HepG2 (cell line): ENCODE data around the gene ATP11A. TPM values are rescaled to one million over a fixed set of nuclear protein-coding genes. Genes with fewer than 3 reads are reported as not detected.
A peak's percentile ranks its signal among the peaks of the same experiment; 100 is the strongest.

ENCODE experiments used
- ADNP ChIP-seq: sonication (generic); formaldehyde crosslinking; IDR thresholded peaks from 2 replicates; pipeline ENCODE4 v1.4.0; 2020; ENCODE audit warnings: missing genetic modification reagents
- ATF1 ChIP-seq: IDR thresholded peaks from 2 replicates; pipeline ENCODE4 v1.6.1; 2016; ENCODE audit warnings: mild to moderate bottlenecking, control low read depth
- CEBPG ChIP-seq: IDR thresholded peaks from 2 replicates; pipeline ENCODE4 v1.6.1; 2016
- EHMT2 ChIP-seq: fragments of 200-600 bp; sonication (generic); IDR thresholded peaks from 2 replicates; pipeline ENCODE4 v1.7.0; 2017; ENCODE audit warnings: antibody characterized with exemption, low read depth, low read length, borderline replicate concordance
- FOXK2 ChIP-seq: fragments of 450-650 bp; IDR thresholded peaks from 2 replicates; pipeline ENCODE4 v1.6.1; 2016
- JUND ChIP-seq: sonication (generic); formaldehyde crosslinking; IDR thresholded peaks from 2 replicates; pipeline ENCODE4 v1.8.0; 2022; ENCODE audit warnings: mild to moderate bottlenecking, missing genetic modification reagents
- KMT2B ChIP-seq: IDR thresholded peaks from 2 replicates; pipeline ENCODE4 v1.6.1; 2016; ENCODE audit warnings: missing genetic modification reagents, missing compliant biosample characterization
- MATR3 ChIP-seq: sonication (generic); formaldehyde crosslinking; IDR thresholded peaks from 2 replicates; pipeline ENCODE4 v1.4.0; 2020; ENCODE audit warnings: missing genetic modification reagents
- NCOA2 ChIP-seq: sonication (generic); formaldehyde crosslinking; IDR thresholded peaks from 2 replicates; pipeline ENCODE4 v1.8.0; 2022; ENCODE audit warnings: inconsistent platforms
- NFAT5 ChIP-seq: sonication (generic); formaldehyde crosslinking; IDR thresholded peaks from 2 replicates; pipeline ENCODE4 v1.4.0; 2020; ENCODE audit warnings: missing genetic modification reagents
- NR3C1 ChIP-seq: sonication (generic); formaldehyde crosslinking; IDR thresholded peaks from 2 replicates; pipeline ENCODE4 v1.4.0; 2020; ENCODE audit warnings: missing genetic modification reagents
- SIN3B ChIP-seq: fragments of 150-350 bp; IDR thresholded peaks from 2 replicates; pipeline ENCODE4 v1.6.1; 2014; ENCODE audit warnings: low read length
- TBP ChIP-seq: sonication (generic); formaldehyde crosslinking; IDR thresholded peaks from 2 replicates; pipeline ENCODE4 v1.5.0; 2020; ENCODE audit warnings: missing genetic modification reagents
- TFDP1 ChIP-seq: IDR thresholded peaks from 2 replicates; pipeline ENCODE4 v1.6.1; 2016; ENCODE audit warnings: missing compliant biosample characterization, missing genetic modification reagents, borderline replicate concordance
- THAP7 ChIP-seq: sonication (generic); formaldehyde crosslinking; IDR thresholded peaks from 2 replicates; pipeline ENCODE4 v1.8.1; 2023; ENCODE audit warnings: mild to moderate bottlenecking, missing genetic modification reagents
- TP53 ChIP-seq: sonication (generic); formaldehyde crosslinking; conservative IDR thresholded peaks from 2 replicates; pipeline ENCODE4 v1.4.0; 2020; ENCODE audit warnings: missing genetic modification reagents
- TRIM22 ChIP-seq: fragments of 450-650 bp; IDR thresholded peaks from 2 replicates; pipeline ENCODE4 v1.6.1; 2017
- YEATS2 ChIP-seq: sonication (generic); formaldehyde crosslinking; IDR thresholded peaks from 2 replicates; pipeline ENCODE4 v1.4.0; 2020; ENCODE audit warnings: missing genetic modification reagents, borderline replicate concordance
- ZNF30 ChIP-seq: sonication (generic); formaldehyde crosslinking; IDR thresholded peaks from 2 replicates; pipeline ENCODE4 v1.5.0; 2020; ENCODE audit warnings: mild to moderate bottlenecking, missing genetic modification reagents
- ZNF414 ChIP-seq: sonication (generic); formaldehyde crosslinking; IDR thresholded peaks from 2 replicates; pipeline ENCODE4 v1.5.0; 2020; ENCODE audit warnings: missing genetic modification reagents
- ZNF550 ChIP-seq: sonication (generic); formaldehyde crosslinking; IDR thresholded peaks from 2 replicates; pipeline ENCODE4 v1.4.0; 2020; ENCODE audit warnings: mild to moderate bottlenecking, missing genetic modification reagents, borderline replicate concordance
- ZNF7 ChIP-seq: IDR thresholded peaks from 2 replicates; pipeline ENCODE4 v1.6.1; 2016; ENCODE audit warnings: missing biosample characterization, missing genetic modification reagents
- ZNF75D ChIP-seq: sonication (generic); formaldehyde crosslinking; IDR thresholded peaks from 2 replicates; pipeline ENCODE4 v1.8.1; 2023; ENCODE audit warnings: missing genetic modification reagents, mild to moderate bottlenecking, borderline replicate concordance
- polyA plus RNA-seq, 8 experiments: library from polyadenylated mRNA; depleted of rRNA in 3 of 8; stranded (reverse) in 7 of 8; unstranded in 1 of 8; fragments of >200 nt; fragmentation: Illumina TruSeq in 4 of 8; extraction: Trizol in 4 of 8; gene quantifications; 2 replicates each; pipeline versions ENCODE4 v1.2.1 to v1.2.3, GENCODE V29; 2011 to 2016; ENCODE audit warnings: low read depth in 4 of 8, missing spikeins in 1 of 8, mixed read lengths in 1 of 8; ENCODE audit not compliant: insufficient read depth in 1 of 8
- total RNA-seq, 5 experiments: library from RNA; depleted of rRNA; stranded (reverse); fragments of >200 nt; fragmentation: Illumina TruSeq; extraction: Trizol; gene quantifications; 2 replicates each; pipeline ENCODE4 v1.2.3, GENCODE V29; 2016; ENCODE audit warnings: low read depth in 1 of 5

The ATP11A gene
- total and polyA plus RNA-seq, 2 of the 13 experiments (the other 11 are each of a cell fraction or from before 2014, with no cell fraction given): 18.4 to 20.1 TPM

GRCh38 chr13:112689303-112690245, at the start of gene ATP11A (continued):
- TF ChIP-seq TRIM22: no peak
- no peak for TF ChIP-seq ATF1
- no peak for TF ChIP-seq ADNP (CRISPR knock-in tag)
- no peak for TF ChIP-seq NR3C1 (CRISPR knock-in tag)
- no peak for TF ChIP-seq ZNF550
- no peak for TF ChIP-seq NFAT5 (CRISPR knock-in tag)
- TF ChIP-seq KMT2B (CRISPR knock-in tag): peak; percentile 49; the same call in 1 of the 2 replicates
- no peak for TF ChIP-seq CEBPG
- no peak for TF ChIP-seq ZNF7 (CRISPR knock-in tag)
- no peak; the same call in 1 of the 2 replicates for TF ChIP-seq ZNF414
- no peak for TF ChIP-seq FOXK2
- no peak for TF ChIP-seq ZNF30
- TF ChIP-seq NCOA2 (CRISPR knock-in tag): no peak; the same call in 1 of the 2 replicates
- no peak for TF ChIP-seq MATR3 (CRISPR knock-in tag)
- TF ChIP-seq TBP: no peak
- peak; percentile 69; the same call in 1 of the 2 replicates for TF ChIP-seq TFDP1
- TF ChIP-seq YEATS2 (CRISPR knock-in tag): no peak
- no peak for TF ChIP-seq ZNF75D (CRISPR knock-in tag)
- TF ChIP-seq SIN3B: no peak
- TF ChIP-seq EHMT2: no peak
- TF ChIP-seq JUND: no peak
- no peak for TF ChIP-seq THAP7 (CRISPR knock-in tag)
- no peak for TF ChIP-seq TP53 (CRISPR knock-in tag)
